HG03558 (cell line): Measurements from ENCODE around the gene C3.
"Not testable (repeated sequence)": the region's sequence is repeated elsewhere in the genome, so short reads cannot be mapped to it uniquely, and the experiment has no call there.

ENCODE experiments used
- ATAC-seq: cut with Tn5 transposase; IDR thresholded peaks from one replicate; pipeline ENCODE4 v1.9.1; 2021; ENCODE audit warnings: moderate number of reproducible peaks; ENCODE audit not compliant: unreplicated experiment; ENCODE audit errors: extremely low read depth

The C3 gene

GRCh38 chr19:6720369-6721137, at the start of gene C3:
Gene C3, minus strand, starts transcription at chr19:6720650. Its CDS starts 61 bp downstream, at chr19:6720589.
- no peak for ATAC-seq

GRCh38 chr19:6769006-6769619, 48.7 kb upstream of the C3 start:
- ATAC-seq: no peak

GRCh38 chr19:6768236-6768785, 47.9 kb upstream of the C3 start:
- no peak for ATAC-seq

- ATAC-seq: no peak
These were observed 47.1 kb upstream of the C3 start, which contains the start of gene SH2D3A for GRCh38 chr19:6767357-6768235. Gene SH2D3A, minus strand, starts transcription at chr19:6767435. Its CDS starts 3,687 bp downstream, at chr19:6763748.

- ATAC-seq: no peak
These were observed 46.6 kb upstream of the C3 start for GRCh38 chr19:6767081-6767356.

- no peak for ATAC-seq
These were observed 46.1 kb upstream of the C3 start for GRCh38 chr19:6766357-6767080.

- ATAC-seq: no peak
These were observed 45.4 kb upstream of the C3 start for GRCh38 chr19:6765738-6766356.

GRCh38 chr19:6762253-6762797, 41.9 kb upstream of the C3 start:
- ATAC-seq: not testable (repeated sequence)

GRCh38 chr19:6761053-6761676, 40.7 kb upstream of the C3 start:
- ATAC-seq: no peak

GRCh38 chr19:6760606-6761005, 40.2 kb upstream of the C3 start:
- ATAC-seq: no peak

- ATAC-seq: no peak
These were observed 34.4 kb upstream of the C3 start for GRCh38 chr19:6754653-6755463.

- no peak for ATAC-seq
These were observed 33.7 kb upstream of the C3 start for GRCh38 chr19:6754136-6754535.

- no peak for ATAC-seq
These were observed 33.0 kb upstream of the C3 start for GRCh38 chr19:6753178-6754031.

GRCh38 chr19:6752256-6753177, 32.1 kb upstream of the C3 start:
- ATAC-seq: no peak

- ATAC-seq: no peak
These were observed 30.7 kb upstream of the C3 start for GRCh38 chr19:6751189-6751588.

GRCh38 chr19:6750062-6750461, 29.6 kb upstream of the C3 start:
- no peak for ATAC-seq
